Kidney (tissue), 14 donors: ENCODE data around the gene ARHGAP29. TPM values are rescaled to one million over a fixed set of nuclear protein-coding genes. Genes with fewer than 3 reads are reported as not detected.
A peak's percentile ranks its signal among the peaks of the same experiment; 100 is the strongest.

Source experiments
- DNase-seq, 5 donors: peaks; one replicate each; pipeline ENCODE4 v3.0.0-alpha.2; 2013 to 2020
- FAIRE-seq: peaks from 2 replicates; lab custom pipeline; 2012; peaks lifted over from hg19 to GRCh38; lab: Jason Lieb, UNC
- H3K27ac ChIP-seq, 2 donors: one replicate each; pipeline ENCODE4 v1.7.0; 2013; ENCODE audit warnings: low read depth in 2 of 2, low read length in 2 of 2, inconsistent platforms in 1 of 2
- H3K27me3 ChIP-seq: one replicate; pipeline ENCODE4 v1.7.1; 2013; ENCODE audit warnings: low read length, inconsistent platforms; ENCODE audit not compliant: control insufficient read depth, insufficient read depth
- H3K36me3 ChIP-seq, 3 donors: one replicate each; pipeline versions ENCODE4 v1.7.0 to v1.7.1; 2013; ENCODE audit warnings: low read length in 3 of 3, control low read depth in 1 of 3, inconsistent platforms in 1 of 3; ENCODE audit not compliant: insufficient read depth in 3 of 3, control insufficient read depth in 2 of 3
- H3K4me1 ChIP-seq, 3 donors: one replicate each; pipeline versions ENCODE4 v1.7.0 to v1.7.1; 2013; ENCODE audit warnings: low read length in 3 of 3, inconsistent platforms in 1 of 3, low read depth in 1 of 3; ENCODE audit not compliant: control insufficient read depth in 2 of 3, insufficient read depth in 2 of 3
- H3K4me3 ChIP-seq, 3 donors: one replicate each; pipeline versions ENCODE4 v1.7.0 to v1.8.1; 2013; ENCODE audit warnings: low read length in 3 of 3, control low read depth in 1 of 3, inconsistent platforms in 1 of 3
- H3K9ac ChIP-seq, 3 donors: one replicate each; pipeline versions ENCODE4 v1.7.0 to v1.7.1; 2013; ENCODE audit warnings: low read length in 3 of 3, control low read depth in 1 of 3, inconsistent platforms in 1 of 3
- H3K9me3 ChIP-seq, 3 donors: one replicate each; pipeline versions ENCODE4 v1.7.0 to v1.7.1; 2013; ENCODE audit warnings: low read length in 3 of 3, control low read depth in 1 of 3, inconsistent platforms in 1 of 3; ENCODE audit not compliant: control insufficient read depth in 2 of 3, insufficient read depth in 1 of 3
- CTCF ChIP-seq: IDR thresholded peaks from 3 replicates; pipeline ENCODE4 v1.5.1; 2012; ENCODE audit warnings: mild to moderate bottlenecking, moderate library complexity, borderline replicate concordance; ENCODE audit not compliant: insufficient read depth; ENCODE audit errors: extremely low read depth
- intact Hi-C: fragments of 100-400 bp; cut with DNase I; formaldehyde crosslinking; loops from one replicate; pipeline ENCODE4 v1.11.1; 2022
- polyA plus RNA-seq: library from polyadenylated mRNA; stranded (reverse); fragments of 350-450 nt; fragmentation: Illumina TruSeq; extraction: RNeasy Lipid Tissue Mini Kit (QIAGEN cat#74804); gene quantifications from one replicate; pipeline ENCODE4 v1.2.3, GENCODE V29; 2014; ENCODE audit warnings: low read depth, low replicate concordance; ENCODE audit not compliant: insufficient read depth
- total RNA-seq: library from RNA; stranded (reverse); fragmentation: NEBNext Ultra II Directional; extraction: Animal tissue kit (Norgen Biotek cat#: 25700); gene quantifications from one replicate; pipeline ENCODE4 v1.2.1, GENCODE V29; 2021
- donor health status: control.
- donor health status: control.
- donor health status: control.
- donor health status: control.
- donor health status: control.
- donor health status: DM: yes; HTN: yes; CAD: no.
- donor health status: Normal renal cell carcinoma (clear cell type).

The ARHGAP29 gene
- total and polyA plus RNA-seq, 2 donors from 2014 or later, result 15.9 to 145 TPM

GRCh38 chr1:94285031-94285654 lies 47.8 kb upstream of the ARHGAP29 start:
- Histone ChIP-seq H3K36me3 (no peaks in the 10 kb centered on the region), H3K9ac (no peak overlapping the region), H3K27ac (no peak overlapping the region), H3K27me3 (no peaks in the 10 kb centered on the region), H3K9me3 (no peaks in the 10 kb centered on the region), H3K4me1 (peaks cover 0 to 3% (median 0%) of the 10 kb centered on the region in 3 donors), H3K4me3 (no peak overlapping the region)
- DNase-seq (peak in 1 of 5 donors; percentile 16), FAIRE-seq (no peak)
- TF ChIP-seq CTCF, result no peak
- intact Hi-C loops, result no loop called here

GRCh38 chr1:94284476-94284875 lies 47.1 kb upstream of the ARHGAP29 start:
- DNase-seq, result peak in 1 of 5 donors; percentile 25
- TF ChIP-seq CTCF, result no peak
- no peak overlapping the region for H3K9ac ChIP-seq
- no peaks in the 10 kb centered on the region for H3K36me3 ChIP-seq
- H3K4me1 ChIP-seq, result peaks cover 0 to 3% (median 0%) of the 10 kb centered on the region in 3 donors
- FAIRE-seq, result no peak
- no peaks in the 10 kb centered on the region for H3K27me3 ChIP-seq
- H3K27ac ChIP-seq, result no peak overlapping the region
- no peak overlapping the region for H3K4me3 ChIP-seq
- no peaks in the 10 kb centered on the region for H3K9me3 ChIP-seq
- intact Hi-C loops, result no loop called here

GRCh38 chr1:94283462-94283861 lies 46.1 kb upstream of the ARHGAP29 start:
- Histone ChIP-seq H3K27ac (no peak overlapping the region), H3K4me3 (no peak overlapping the region), H3K4me1 (peaks cover 0 to 3% (median 0%) of the 10 kb centered on the region in 3 donors), H3K9me3 (no peaks in the 10 kb centered on the region), H3K36me3 (no peaks in the 10 kb centered on the region), H3K9ac (no peak overlapping the region), H3K27me3 (no peaks in the 10 kb centered on the region)
- FAIRE-seq, result no peak
- intact Hi-C loops, result no loop called here
- no peak for TF ChIP-seq CTCF
- no peak for DNase-seq

GRCh38 chr1:94282143-94282711 lies 44.8 kb upstream of the ARHGAP29 start:
- peaks cover 0 to 3% (median 0%) of the 10 kb centered on the region in 3 donors for H3K4me1 ChIP-seq
- intact Hi-C loops, result no loop called here
- TF ChIP-seq CTCF, result no peak
- H3K4me3 ChIP-seq, result no peak overlapping the region
- no peak overlapping the region for H3K27ac ChIP-seq
- no peak overlapping the region for H3K9ac ChIP-seq
- H3K36me3 ChIP-seq, result no peaks in the 10 kb centered on the region
- no peak for DNase-seq
- no peaks in the 10 kb centered on the region for H3K9me3 ChIP-seq
- no peak for FAIRE-seq
- no peaks in the 10 kb centered on the region for H3K27me3 ChIP-seq
